ENCODE results near the gene MGA. TPM values are rescaled to one million over a fixed set of nuclear protein-coding genes. Genes with fewer than 3 reads are reported as not detected.

The MGA gene
- total and polyA plus RNA-seq, 2 donors (not counting 1 experiment from before 2014, with no cell fraction given): 6.5 to 33.7 TPM

DNA sequence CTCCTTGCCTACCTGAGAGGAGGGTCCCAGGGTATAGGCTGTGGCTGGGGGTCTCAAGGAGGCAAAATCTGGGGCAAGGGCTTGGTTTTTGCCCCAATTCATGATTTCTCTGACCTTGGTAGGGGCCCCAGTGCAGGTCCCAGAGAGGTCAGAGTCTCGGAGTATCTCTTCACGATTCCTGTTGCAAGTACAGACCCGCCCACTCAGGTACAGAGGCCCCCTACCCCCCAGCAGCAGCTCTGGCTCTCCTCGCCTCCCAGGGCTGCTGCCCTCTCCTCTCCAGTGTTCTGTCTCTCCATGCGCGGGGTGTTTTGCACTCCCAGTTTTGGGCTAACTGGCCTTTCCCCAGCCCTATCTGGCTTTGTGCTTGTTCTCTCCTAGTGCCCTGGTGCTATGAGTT, 162.3 kb downstream of the MGA start:
- H3K9me3 ChIP-seq (ENCODE audit: control insufficient read depth, insufficient read depth, low read depth, low read length): no peaks in the 10 kb centered on the region
- H3K4me3 ChIP-seq (replicated peaks in 1 of 4; ENCODE audit: control extremely low read depth in 1 of 4, insufficient read depth in 1 of 4, low read depth in 3 of 4, low read length in 4 of 4): no peak overlapping the region
- no peak overlapping the region for H2AFZ ChIP-seq (ENCODE audit: low read length)
- no peak overlapping the region for H3K27ac ChIP-seq (ENCODE audit: insufficient read depth, low read length)
- no peak for DNase-seq (ENCODE audit: low read depth in 2 of 2)
- no peaks in the 10 kb centered on the region for H4K20me1 ChIP-seq (ENCODE audit: control insufficient read depth, extremely low read depth, insufficient read depth, low read length)
- no peaks in the 10 kb centered on the region for H3K79me2 ChIP-seq (ENCODE audit: control insufficient read depth, insufficient read depth, low read length)
- no peak overlapping the region for H3K4me2 ChIP-seq (ENCODE audit: extremely low read depth, insufficient read depth, low read length)
- peaks cover 27% of the 10 kb centered on the region for H3K36me3 ChIP-seq (ENCODE audit: control insufficient read depth, insufficient read depth, low read length)
- no peaks in the 10 kb centered on the region for H3K27me3 ChIP-seq (ENCODE audit: control insufficient read depth, insufficient read depth, low read length)
- TF ChIP-seq CTCF (conservative IDR thresholded peaks at IDR 0.05 in 1 of 2, IDR thresholded peaks at IDR 0.05 in 1 of 2; ENCODE audit: low read depth in 1 of 2, low read length in 2 of 2): no peak
- no peak for TF ChIP-seq EZH2 (IDR thresholded peaks at IDR 0.05; ENCODE audit: low read length, missing control alignments)
- no peak overlapping the region for H3K9ac ChIP-seq (ENCODE audit: insufficient read depth, low read length)
- no peaks in the 10 kb centered on the region for H3K4me1 ChIP-seq (ENCODE audit: control insufficient read depth, extremely low read depth, insufficient read depth, low read length)

Other genes starting within 250 kb of the MGA start
- gene RTF1, start 243.3 kb upstream of the MGA start, total RNA-seq: 14.9 and 16.0 TPM in 2 replicates
- gene RTF1, start 243.3 kb upstream of the MGA start, polyA plus RNA-seq: 38.9 and 44.7 TPM in 2 replicates
- 3.9 and 35.0 TPM in 2 replicates for gene ITPKA, start 166.5 kb upstream of the MGA start, total RNA-seq
- gene ITPKA, start 166.5 kb upstream of the MGA start, polyA plus RNA-seq: 0.32 and 2.9 TPM in 2 replicates
- gene LTK, start 146.6 kb upstream of the MGA start, total RNA-seq: under 0.01 and 0.99 TPM in 2 replicates
- 0.14 and 0.19 TPM in 2 replicates for gene LTK, start 146.6 kb upstream of the MGA start, polyA plus RNA-seq
- gene RPAP1, start 116.1 kb upstream of the MGA start, total RNA-seq: 14.4 and 18.0 TPM in 2 replicates
- gene RPAP1, start 116.1 kb upstream of the MGA start, polyA plus RNA-seq: 5.9 and 7.9 TPM in 2 replicates
- 9.8 and 14.9 TPM in 2 replicates for gene TYRO3, start 101.2 kb upstream of the MGA start, total RNA-seq
- 9.2 and 20.9 TPM in 2 replicates for gene TYRO3, start 101.2 kb upstream of the MGA start, polyA plus RNA-seq
- gene MAPKBP1, start 114.1 kb downstream of the MGA start, total RNA-seq: 12.6 and 20.8 TPM in 2 replicates
- 2.8 and 3.8 TPM in 2 replicates for gene MAPKBP1, start 114.1 kb downstream of the MGA start, polyA plus RNA-seq
- gene JMJD7, start 167.7 kb downstream of the MGA start, total RNA-seq: 3.6 and 4.0 TPM in 2 replicates
- gene JMJD7, start 167.7 kb downstream of the MGA start, polyA plus RNA-seq: 2.2 and 4.8 TPM in 2 replicates
- gene PLA2G4B, start 178.4 kb downstream of the MGA start, total RNA-seq: 0.99 and 1.3 TPM in 2 replicates
- 1.2 TPM in 2 replicates for gene PLA2G4B, start 178.4 kb downstream of the MGA start, polyA plus RNA-seq
- 0.26 and 0.66 TPM in 2 replicates for gene SPTBN5, start 233.6 kb downstream of the MGA start, total RNA-seq
- gene SPTBN5, start 233.6 kb downstream of the MGA start, polyA plus RNA-seq: 0.21 and 0.43 TPM in 2 replicates